Subcutaneous adipose tissue (tissue), 4 donors: ENCODE results near the gene ROR1. TPM values are rescaled to one million over a fixed set of nuclear protein-coding genes. Genes with fewer than 3 reads are reported as not detected.

Source experiments
- CTCF ChIP-seq: fragments of 450-650 bp; IDR thresholded peaks from one replicate; pipeline ENCODE4 v1.5.1; 2016; ENCODE audit warnings: low read depth, mild to moderate bottlenecking, control low read depth, antibody characterized with exemption, moderate library complexity
- total RNA-seq, 4 donors: library from RNA; depleted of rRNA; stranded (reverse); fragments of >200 nt; gene quantifications; one replicate each; pipeline ENCODE4 v1.1.0, GENCODE V29; 2016

Gene ROR1
- total RNA-seq, 4 donors from 2014 or later = 5.8 to 10.2 (median 8.6) TPM

GRCh38 chr1:64060611-64061302 is 286.9 kb downstream of the ROR1 start:
- no peak for TF ChIP-seq CTCF

GRCh38 chr1:64061430-64062104 is 287.8 kb downstream of the ROR1 start:
- no peak for TF ChIP-seq CTCF

- TF ChIP-seq CTCF = no peak
Measured at GRCh38 chr1:64062529-64062928, 288.7 kb downstream of the ROR1 start.

- TF ChIP-seq CTCF = no peak
Measured at GRCh38 chr1:64062941-64063581, 289.2 kb downstream of the ROR1 start.

- no peak for TF ChIP-seq CTCF
Measured at GRCh38 chr1:64065571-64065970, 291.8 kb downstream of the ROR1 start.

- no peak for TF ChIP-seq CTCF
Measured at GRCh38 chr1:64072089-64072793, 298.4 kb downstream of the ROR1 start.

- TF ChIP-seq CTCF = no peak
Measured at GRCh38 chr1:64073705-64074104, 299.9 kb downstream of the ROR1 start.
